GM21529 (cell line): ENCODE data around the gene CA9.
A peak's percentile ranks its signal among the peaks of the same experiment; 100 is the strongest.

Source experiments
- ATAC-seq: cut with Tn5 transposase; IDR thresholded peaks from one replicate; pipeline ENCODE4 v1.9.1; 2021; ENCODE audit not compliant: unreplicated experiment

CA9 gene

GRCh38 chr9:35690614-35691333 lies 17.0 kb downstream of the CA9 start:
- ATAC-seq = no peak

GRCh38 chr9:35691334-35691650 lies 17.6 kb downstream of the CA9 start:
- no peak for ATAC-seq

GRCh38 chr9:35691757-35692301 lies 18.1 kb downstream of the CA9 start:
- ATAC-seq = no peak

- ATAC-seq = no peak
Observed at GRCh38 chr9:35695943-35696401, 22.2 kb downstream of the CA9 start.

GRCh38 chr9:35696520-35697215 lies 22.9 kb downstream of the CA9 start:
- ATAC-seq = peak; percentile 88

GRCh38 chr9:35697486-35697885 lies 23.8 kb downstream of the CA9 start:
- ATAC-seq = no peak

- no peak for ATAC-seq
Observed at GRCh38 chr9:35698231-35698630, 24.5 kb downstream of the CA9 start.

- no peak for ATAC-seq
Observed at GRCh38 chr9:35700031-35700430, 26.3 kb downstream of the CA9 start.

GRCh38 chr9:35700942-35701341 lies 27.2 kb downstream of the CA9 start:
- ATAC-seq = no peak

- no peak for ATAC-seq
Observed at GRCh38 chr9:35702696-35703095, 29.0 kb downstream of the CA9 start.

- ATAC-seq = no peak
Observed at GRCh38 chr9:35703906-35704672, 30.4 kb downstream of the CA9 start.

GRCh38 chr9:35705372-35705771 lies 31.6 kb downstream of the CA9 start:
- no peak for ATAC-seq

GRCh38 chr9:35705836-35706430 lies 32.2 kb downstream of the CA9 start:
- no peak for ATAC-seq

GRCh38 chr9:35706951-35707350 lies 33.2 kb downstream of the CA9 start:
- ATAC-seq = no peak

GRCh38 chr9:35708146-35708545 lies 34.4 kb downstream of the CA9 start:
- ATAC-seq = no peak

GRCh38 chr9:35710818-35711500 lies 37.2 kb downstream of the CA9 start:
- ATAC-seq = no peak

- ATAC-seq = no peak
Observed at GRCh38 chr9:35711501-35712428, 38.0 kb downstream of the CA9 start.

GRCh38 chr9:35712762-35713400 lies 39.2 kb downstream of the CA9 start:
- ATAC-seq = no peak

- no peak for ATAC-seq
Observed at GRCh38 chr9:35713578-35713977, 39.9 kb downstream of the CA9 start.
